Raji (cell line): ENCODE data around the gene PPP1R10.

ENCODE experiments used
- POLR2A ChIP-seq: IDR thresholded peaks from 2 replicates; pipeline ENCODE4 v1.6.1; 2011; ENCODE audit warnings: low read depth, low read length, control low read depth; ENCODE audit not compliant: insufficient read depth

The PPP1R10 gene

DNA sequence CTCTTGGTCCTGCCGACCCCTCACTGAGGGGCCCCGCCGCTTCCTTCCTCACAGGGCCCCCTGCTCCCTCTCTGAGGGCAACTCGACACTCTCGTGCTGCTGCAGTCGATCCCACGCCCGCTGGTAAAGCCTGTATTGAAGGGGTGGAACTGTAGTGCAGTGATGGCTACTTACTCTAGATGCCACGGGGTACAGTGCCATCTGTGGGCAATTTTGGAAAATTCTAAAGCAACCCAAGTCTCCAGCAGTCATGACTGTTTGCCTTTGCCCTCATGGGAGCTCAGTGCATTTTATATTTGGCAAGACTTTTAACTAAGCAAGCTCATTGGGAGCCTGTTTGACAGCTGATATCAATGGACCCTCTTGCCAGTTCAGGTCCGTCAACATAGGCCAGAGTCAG is 23.4 kb upstream of the PPP1R10 start:
- TF ChIP-seq POLR2A, result no peak

DNA sequence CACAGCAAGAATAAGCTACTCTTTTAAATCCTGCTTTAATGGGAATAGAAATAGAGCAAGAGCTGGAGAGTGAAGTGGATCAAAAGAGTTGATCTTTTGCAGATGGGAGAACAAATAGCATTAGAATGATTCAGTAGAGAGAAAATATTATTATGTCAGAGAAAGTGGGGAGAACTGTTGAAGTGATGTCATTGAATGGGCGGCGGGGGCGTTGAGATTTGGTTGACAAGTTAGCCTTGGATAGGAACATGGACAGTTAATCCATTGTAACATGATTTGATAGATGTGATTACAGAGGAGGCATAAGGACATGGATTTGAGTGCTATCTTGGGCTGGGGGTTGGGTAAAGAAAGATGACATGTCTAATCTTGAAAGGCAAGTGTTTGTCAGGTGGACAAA is 18.8 kb upstream of the PPP1R10 start:
- no peak for TF ChIP-seq POLR2A

DNA sequence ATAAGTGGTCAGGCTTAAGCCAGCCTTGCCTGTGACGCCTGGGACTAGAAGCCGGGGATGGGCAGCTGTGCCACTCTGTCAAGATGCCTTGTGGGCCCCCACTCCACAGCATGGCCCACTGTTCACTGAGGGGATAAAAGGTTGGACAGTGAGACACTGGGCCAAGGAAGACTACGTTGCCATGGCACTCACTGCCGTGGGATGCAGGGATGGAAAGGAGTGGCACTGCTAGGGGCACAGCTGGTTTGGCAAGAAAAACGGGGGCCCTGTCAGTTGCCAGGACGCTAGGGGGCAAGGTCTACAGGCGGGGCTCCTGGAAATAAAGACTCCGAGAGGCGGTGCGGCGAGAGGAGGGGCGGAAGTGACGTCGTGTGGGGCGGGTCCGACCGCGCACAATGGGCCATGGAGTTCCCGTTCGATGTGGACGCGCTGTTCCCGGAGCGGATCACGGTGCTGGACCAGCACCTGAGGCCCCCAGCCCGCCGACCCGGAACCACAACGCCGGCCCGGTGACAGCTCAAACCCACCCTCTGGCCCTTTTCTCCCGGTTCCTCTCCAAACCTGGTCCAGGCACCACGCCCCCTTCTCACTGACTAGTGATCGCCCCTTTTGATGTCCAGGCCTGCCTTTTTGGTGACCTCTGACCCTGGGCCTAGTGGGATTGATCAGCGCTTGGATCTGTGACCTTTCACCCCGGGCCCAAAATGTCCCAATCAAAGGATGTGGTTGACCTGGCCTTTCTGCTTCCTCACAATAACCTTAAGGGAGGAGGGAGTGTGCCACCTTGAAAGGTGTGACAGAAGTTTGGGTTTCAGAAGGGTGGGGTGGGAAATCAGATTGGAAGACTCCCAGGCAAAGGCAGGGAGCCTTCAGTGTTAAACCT is 9.7 kb upstream of the PPP1R10 start, which contains the start of gene ATAT1:
Gene ATAT1 (plus strand): TSS at position 391 of the 883 bp plus-strand sequence.
- TF ChIP-seq POLR2A, result peak; percentile 89

DNA sequence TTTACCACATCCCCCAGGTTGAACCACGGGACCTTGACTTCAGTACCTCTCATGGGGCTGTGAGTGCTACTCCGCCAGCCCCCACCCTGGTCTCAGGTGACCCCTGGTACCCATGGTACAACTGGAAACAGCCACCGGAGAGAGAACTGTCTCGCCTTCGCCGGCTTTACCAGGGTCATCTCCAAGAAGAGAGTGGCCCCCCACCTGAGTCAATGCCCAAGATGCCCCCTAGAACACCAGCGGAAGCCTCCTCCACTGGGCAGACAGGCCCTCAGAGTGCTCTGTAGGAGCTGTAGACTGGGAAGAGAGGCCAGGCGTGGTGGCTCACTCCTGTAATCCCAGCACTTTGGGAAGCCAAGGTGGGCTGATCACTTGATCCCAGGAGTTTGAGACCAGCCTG is 8.5 kb upstream of the PPP1R10 start:
- TF ChIP-seq POLR2A, result no peak

DNA sequence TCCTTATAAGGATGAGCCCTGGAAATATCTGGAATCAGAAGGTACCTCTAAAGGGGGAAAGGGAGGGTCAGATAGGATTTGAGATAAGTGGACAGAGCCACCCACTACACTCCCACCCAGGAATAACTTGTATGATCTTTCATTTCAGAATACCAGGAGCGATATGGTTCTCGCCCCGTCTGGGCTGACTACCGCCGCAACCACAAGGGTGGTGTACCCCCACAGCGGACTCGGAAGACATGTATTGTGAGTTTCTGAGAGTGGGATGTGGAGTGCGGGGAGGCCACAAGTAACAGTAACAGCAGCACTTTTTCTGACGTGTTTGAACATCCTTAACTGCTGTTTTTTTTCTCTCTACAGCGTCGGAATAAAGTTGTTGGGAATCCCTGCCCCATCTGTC is 2.5 kb upstream of the PPP1R10 start:
- no peak for TF ChIP-seq POLR2A

DNA sequence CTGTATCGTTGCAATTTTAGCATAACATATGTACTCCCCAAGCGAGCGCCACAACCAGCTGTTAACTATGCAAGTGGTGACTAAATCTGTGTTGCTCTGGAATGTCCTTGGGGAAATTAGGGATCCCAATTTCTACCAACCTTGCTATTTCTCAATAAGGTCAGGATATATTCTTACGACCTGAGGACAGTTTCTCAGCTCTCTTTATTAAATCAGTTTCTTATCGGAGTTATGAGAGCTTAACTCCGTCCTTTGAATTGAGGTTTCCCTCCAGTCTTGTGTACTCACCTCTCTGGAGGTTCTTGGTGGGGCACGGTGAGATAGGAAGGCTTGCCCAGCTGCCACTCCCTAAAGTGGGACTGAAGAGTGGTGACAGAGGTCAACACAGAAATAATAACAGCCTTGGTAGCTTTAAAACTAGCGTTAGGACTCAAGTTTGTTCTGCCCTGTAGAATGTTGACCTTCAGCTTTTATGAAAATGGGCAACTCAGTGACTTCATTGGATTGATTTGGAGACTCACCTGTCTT is 1.3 kb upstream of the PPP1R10 start:
- no peak for TF ChIP-seq POLR2A

DNA sequence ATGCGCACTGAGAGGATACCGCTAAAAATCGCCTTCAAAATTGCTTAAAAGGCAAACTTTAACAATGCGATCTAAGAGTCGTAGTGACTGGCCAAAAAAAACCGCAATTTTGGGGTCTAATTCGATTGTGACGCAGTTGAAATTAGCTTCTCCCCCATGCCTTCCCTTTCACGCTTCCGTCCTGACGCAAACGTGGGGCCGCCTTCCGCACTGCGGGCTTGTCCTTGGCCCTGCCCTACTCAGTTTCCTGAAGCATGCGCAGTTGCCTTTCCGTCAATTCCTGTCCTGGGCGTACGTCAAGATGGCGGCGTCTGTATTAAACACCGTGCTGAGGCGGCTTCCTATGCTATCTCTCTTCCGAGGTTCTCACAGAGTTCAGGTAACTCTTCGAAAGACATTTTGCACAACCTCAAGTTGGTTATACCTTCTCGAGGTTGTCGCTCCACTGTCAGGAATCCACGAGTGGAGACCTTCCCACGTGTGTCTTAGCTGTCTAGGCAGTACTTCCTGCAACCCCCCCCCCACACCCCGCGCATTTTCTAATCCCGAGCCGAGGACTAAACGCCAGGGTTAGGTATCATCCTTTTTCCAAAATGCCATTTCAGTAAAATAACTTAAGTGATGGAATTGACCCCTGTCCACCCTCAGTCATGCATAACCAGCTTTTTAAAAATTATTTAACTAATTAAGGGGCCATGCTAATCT is 674 bp upstream of the PPP1R10 start, which contains the start of gene MRPS18B:
Gene MRPS18B (plus strand): TSS at position 276 of the 705 bp plus-strand sequence. CDS start 26 bp downstream, at position 302.
- peak; percentile 94 for TF ChIP-seq POLR2A

DNA sequence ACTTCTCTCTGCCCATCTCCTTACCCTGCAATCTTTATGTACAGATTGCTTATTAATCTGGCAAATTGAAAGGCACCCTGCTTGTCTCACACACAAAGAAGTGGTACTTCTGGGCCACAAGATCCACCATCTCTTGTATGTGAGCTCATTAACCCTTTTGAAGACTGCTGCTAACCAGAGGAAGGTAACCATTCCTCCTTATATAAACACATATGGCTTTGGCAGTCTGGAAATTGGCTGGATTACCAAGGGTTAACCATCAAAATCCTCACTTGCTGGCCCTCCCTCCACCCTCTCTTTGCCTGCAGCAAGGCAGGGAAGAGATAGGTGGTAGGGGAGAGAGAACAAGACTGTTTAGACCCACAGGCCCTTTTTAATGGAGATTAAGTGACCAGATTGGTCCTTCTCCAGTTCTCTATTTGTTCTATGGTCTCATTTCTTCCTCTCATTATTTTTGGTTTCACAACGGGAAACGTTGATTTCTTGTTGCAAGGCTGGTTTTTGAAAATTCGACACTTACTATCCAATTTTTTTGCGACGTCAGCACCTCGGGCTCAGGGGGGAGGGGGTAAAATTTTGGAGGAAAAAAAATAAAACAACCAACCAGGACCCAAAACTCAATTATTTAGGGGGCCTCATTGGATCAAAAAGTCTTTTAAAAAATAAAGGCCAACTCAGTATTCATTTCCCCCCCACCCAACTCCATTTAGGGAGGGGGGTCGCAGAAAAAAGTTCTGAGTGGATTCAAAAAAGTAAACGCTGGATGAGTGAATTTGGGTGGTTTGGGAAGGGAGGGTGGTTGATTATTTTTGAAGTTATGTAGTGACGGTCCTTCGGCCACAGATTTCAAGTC is 859 bp downstream of the PPP1R10 start:
- TF ChIP-seq POLR2A, result peak; percentile 43; the same call in 1 of the 2 replicates

DNA sequence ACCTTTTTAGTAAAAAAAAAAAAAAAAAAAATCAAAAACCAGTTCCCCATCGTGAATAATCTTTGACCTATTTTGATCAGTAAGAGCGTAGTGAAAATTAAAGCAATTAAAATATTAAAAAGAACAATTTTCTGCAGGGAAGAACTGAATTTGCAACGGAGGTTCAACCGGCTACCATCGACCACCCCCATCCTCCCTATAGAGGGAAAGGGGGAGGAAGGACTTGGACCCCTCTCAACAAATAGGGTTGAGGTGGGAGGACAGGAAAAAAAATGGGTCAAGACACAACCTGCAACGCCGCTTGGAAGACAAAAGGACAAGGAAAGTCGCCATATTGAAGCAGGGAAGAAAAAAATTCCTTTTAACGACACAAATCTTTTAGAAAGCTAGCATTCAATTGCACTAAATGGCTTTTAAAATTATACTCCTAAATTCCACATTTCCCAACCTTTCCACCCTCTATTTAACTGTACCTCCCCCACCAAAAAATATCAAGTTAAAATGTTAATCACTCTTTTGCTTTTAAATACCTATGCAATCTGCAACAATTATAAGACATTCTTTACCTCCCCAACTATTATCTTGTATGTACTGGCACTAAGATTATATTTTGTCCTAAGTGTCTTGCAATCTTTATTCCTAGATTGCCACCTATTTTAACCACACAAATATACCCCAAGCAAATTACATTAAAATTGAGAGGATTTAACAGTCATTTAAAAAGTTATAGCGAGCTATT is 1.7 kb downstream of the PPP1R10 start:
- peak; percentile 71 for TF ChIP-seq POLR2A

DNA sequence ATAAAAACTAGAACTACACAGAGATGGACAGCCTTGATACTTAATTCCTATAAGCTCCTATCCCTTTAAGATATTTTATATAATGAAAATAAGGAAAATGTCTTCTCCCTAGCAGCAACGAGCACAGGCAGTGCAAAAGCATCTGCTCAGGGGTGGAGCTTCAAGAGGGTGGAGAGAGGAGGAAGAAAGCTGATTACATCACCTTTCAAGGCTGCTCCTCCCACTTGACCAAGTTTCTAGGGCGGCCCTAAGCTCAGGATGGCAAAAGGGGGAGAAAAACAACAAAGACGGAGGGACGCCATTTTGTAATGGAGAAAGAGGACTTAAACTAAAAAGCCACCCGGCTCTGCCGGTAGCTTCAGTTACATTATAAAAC is 2.2 kb downstream of the PPP1R10 start:
- TF ChIP-seq POLR2A, result peak; percentile 43

DNA sequence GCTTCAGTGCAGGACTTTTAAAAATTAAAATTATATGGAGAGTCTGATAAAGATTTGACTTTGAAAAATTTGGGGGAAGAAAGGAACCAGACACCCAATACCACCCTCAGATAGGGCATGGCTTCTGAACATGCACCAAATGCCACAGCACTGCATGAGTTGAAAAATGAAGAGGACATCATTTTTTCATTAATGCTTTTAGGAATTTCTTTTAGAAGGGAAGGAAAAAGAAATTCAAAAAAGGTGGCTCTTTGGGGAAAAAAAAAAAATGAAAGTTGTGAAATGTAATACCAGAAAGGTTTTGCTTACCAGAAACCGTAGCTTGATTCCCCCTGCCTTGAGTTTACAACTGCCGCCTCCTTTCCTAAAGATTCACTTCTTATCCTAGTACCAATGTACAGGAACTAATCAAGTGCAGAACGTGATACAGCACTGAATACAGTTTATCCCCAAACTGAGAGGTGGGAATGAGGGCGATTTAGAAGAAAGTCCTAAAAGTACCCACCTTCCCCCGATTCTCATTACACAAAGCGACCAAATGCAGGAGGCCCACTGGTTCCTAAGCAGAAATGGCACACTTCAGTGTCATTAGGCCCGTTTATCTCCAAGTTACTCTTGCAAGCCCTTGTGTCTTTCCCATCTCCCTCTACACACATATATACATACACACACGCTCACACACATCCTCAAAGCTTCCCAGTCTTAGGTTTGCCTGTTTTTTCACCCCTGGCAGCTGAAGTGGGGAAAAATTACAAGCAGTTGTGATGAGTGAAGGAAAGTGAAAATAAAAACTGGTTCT is 2.8 kb downstream of the PPP1R10 start:
- peak; percentile 34; the same call in 1 of the 2 replicates for TF ChIP-seq POLR2A

DNA sequence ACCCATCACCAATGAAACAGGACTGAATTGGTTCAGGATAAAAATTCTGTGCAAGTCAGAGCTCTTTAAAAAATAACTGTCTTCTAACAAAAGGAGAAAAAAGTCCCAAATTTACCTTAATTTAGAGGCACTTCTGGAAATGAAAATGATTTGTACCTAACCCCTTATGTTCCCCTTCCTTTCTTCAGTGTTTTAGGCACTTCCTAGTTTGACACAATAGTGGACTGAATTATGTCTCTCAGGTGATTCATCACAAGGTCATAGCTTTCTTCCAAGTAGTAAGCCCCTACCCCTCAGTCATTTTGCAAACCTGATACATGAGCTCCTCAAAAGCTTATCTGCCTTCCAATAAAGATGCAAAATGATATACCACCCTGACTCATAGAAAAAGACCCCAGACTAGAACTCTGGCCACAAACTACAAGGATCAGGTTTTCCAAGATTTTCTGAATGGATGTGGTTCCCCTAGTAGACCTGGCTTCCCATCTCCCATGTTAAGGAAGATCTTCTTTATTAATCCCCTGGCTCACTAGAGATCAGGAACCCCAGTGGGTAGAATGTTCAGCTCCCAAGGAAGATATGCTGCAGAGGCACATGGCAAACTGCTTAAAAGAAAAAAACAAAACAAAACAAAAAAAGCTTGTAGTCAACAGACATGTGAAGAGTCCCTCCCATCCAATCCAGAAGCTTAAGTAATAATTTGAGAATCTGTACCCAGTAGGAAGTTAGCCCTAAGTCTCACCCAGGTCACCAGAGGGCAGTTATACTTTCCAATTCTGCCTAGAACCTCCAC is 3.6 kb downstream of the PPP1R10 start:
- no peak for TF ChIP-seq POLR2A
